CD4-positive, alpha-beta T cell treated with Interleukin-2 at 100 ng/mL for 4 hours (primary cell): ENCODE data around the gene THOC6.
"Not testable (repeated sequence)": the region's sequence is repeated elsewhere in the genome, so short reads cannot be mapped to it uniquely, and the experiment has no call there.

Experiments used
- DNase-seq: peaks from one replicate; pipeline ENCODE4 v3.0.0-alpha.2; 2020; ENCODE audit warnings: low spot score

THOC6 gene

GRCh38 chr16:3072148-3072547, 48.3 kb downstream of the THOC6 start:
- not testable (repeated sequence) for DNase-seq

- peak; percentile 76 for DNase-seq
These were observed 48.9 kb downstream of the THOC6 start for GRCh38 chr16:3072576-3073263.

- no peak for DNase-seq
These were observed 49.6 kb downstream of the THOC6 start for GRCh38 chr16:3073448-3073847.

GRCh38 chr16:3074860-3075522, 51.2 kb downstream of the THOC6 start:
- peak; percentile 92 for DNase-seq

- no peak for DNase-seq
These were observed 51.7 kb downstream of the THOC6 start for GRCh38 chr16:3075523-3075915.

GRCh38 chr16:3075946-3076345, 52.1 kb downstream of the THOC6 start:
- DNase-seq: not testable (repeated sequence)

- no peak for DNase-seq
These were observed 52.7 kb downstream of the THOC6 start for GRCh38 chr16:3076577-3076976.
